GF-D8 (cell line): ENCODE measurements around the gene PACRGL.
"Not testable (repeated sequence)": the region's sequence is repeated elsewhere in the genome, so short reads cannot be mapped to it uniquely, and the experiment has no call there.

Source experiments
- DNase-seq: peaks from one replicate; lab custom pipeline; 2025; lab: John Stamatoyannopoulos, UW

Gene PACRGL

GRCh38 chr4:20723463-20723862 is 23.2 kb downstream of the PACRGL start:
- DNase-seq: no peak

- DNase-seq: no peak
Observed at GRCh38 chr4:20724915-20725314, 24.7 kb downstream of the PACRGL start.

- no peak for DNase-seq
Observed at GRCh38 chr4:20735931-20736330, 35.7 kb downstream of the PACRGL start.

- DNase-seq: not testable (repeated sequence)
Observed at GRCh38 chr4:20746000-20746399, 45.7 kb downstream of the PACRGL start.

- DNase-seq: no peak
Observed at GRCh38 chr4:20752641-20753040, 52.4 kb downstream of the PACRGL start.

- DNase-seq: no peak
Observed at GRCh38 chr4:20754036-20754435, 53.8 kb downstream of the PACRGL start.

- DNase-seq: no peak
Observed at GRCh38 chr4:20760053-20760452, 59.8 kb downstream of the PACRGL start.

- DNase-seq: no peak
Observed at GRCh38 chr4:20761382-20761781, 61.1 kb downstream of the PACRGL start.

GRCh38 chr4:20761826-20762225 is 61.6 kb downstream of the PACRGL start:
- DNase-seq: no peak

- DNase-seq: no peak
Observed at GRCh38 chr4:20764366-20764992, 64.2 kb downstream of the PACRGL start.

GRCh38 chr4:20773144-20773997 is 73.1 kb downstream of the PACRGL start:
- no peak for DNase-seq

- no peak for DNase-seq
Observed at GRCh38 chr4:20778896-20779295, 78.6 kb downstream of the PACRGL start.

- DNase-seq: not testable (repeated sequence)
Observed at GRCh38 chr4:20783134-20783533, 82.9 kb downstream of the PACRGL start.

- no peak for DNase-seq
Observed at GRCh38 chr4:20787940-20788665, 87.8 kb downstream of the PACRGL start.
